ENCODE measurements around the gene DDAH2. TPM values are rescaled to one million over a fixed set of nuclear protein-coding genes. Genes with fewer than 3 reads are reported as not detected.

DDAH2 gene
- total RNA-seq, 1 donor from 2014 or later = 108 TPM

DNA sequence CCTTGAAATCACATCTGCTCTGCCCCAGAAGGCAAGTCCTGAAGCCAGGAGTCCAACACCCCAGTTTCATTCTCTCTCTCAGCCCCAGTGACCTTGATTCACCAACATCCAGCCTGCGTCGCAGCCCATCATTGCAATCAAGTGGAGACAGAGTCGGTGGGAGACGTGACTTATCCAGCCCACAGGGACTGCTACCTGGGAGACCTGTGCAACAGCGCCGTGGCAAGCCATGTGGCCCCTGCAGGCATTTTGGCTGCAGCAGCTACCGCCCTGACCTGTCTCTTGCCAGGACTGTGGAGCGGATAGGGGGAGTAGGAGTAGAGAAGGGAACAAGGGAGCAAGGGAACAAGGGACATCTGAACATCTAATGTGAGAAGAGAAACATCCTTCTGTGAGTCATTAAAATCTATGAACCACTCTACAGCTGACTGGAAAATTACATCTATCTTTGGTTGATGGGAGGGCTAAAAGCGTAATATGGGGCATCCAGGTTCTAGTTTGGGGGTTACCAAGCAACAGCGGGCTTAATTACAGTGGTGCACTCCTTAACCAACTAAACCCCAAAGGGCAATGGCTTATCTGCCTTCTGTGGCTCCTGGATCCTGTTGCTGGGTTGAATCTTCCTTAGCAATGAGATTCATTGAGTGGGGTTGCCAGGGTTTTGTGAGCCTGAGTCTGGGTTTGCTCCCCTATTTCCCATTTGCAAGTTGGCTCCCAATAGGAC is 11.4 kb downstream of the DDAH2 start:
- Histone ChIP-seq H3K27me3 (no peaks in the 10 kb centered on the region), H3K27ac (peak overlapping the region; percentile 71), H3K4me3 (no peak overlapping the region), H3K9me3 (no peaks in the 10 kb centered on the region), H3K36me3 (no peaks in the 10 kb centered on the region), H3K4me1 (peaks cover 14% of the 10 kb centered on the region)
- TF ChIP-seq POLR2A (IDR thresholded peaks at IDR 0.05) = no peak
- TF ChIP-seq POLR2AphosphoS5 (IDR thresholded peaks at IDR 0.05; ENCODE audit: insufficient read depth in 1 of 2, low read depth in 1 of 2) = no peak
- TF ChIP-seq, protein P1, sequence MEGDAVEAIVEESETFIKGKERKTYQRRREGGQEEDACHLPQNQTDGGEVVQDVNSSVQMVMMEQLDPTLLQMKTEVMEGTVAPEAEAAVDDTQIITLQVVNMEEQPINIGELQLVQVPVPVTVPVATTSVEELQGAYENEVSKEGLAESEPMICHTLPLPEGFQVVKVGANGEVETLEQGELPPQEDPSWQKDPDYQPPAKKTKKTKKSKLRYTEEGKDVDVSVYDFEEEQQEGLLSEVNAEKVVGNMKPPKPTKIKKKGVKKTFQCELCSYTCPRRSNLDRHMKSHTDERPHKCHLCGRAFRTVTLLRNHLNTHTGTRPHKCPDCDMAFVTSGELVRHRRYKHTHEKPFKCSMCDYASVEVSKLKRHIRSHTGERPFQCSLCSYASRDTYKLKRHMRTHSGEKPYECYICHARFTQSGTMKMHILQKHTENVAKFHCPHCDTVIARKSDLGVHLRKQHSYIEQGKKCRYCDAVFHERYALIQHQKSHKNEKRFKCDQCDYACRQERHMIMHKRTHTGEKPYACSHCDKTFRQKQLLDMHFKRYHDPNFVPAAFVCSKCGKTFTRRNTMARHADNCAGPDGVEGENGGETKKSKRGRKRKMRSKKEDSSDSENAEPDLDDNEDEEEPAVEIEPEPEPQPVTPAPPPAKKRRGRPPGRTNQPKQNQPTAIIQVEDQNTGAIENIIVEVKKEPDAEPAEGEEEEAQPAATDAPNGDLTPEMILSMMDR (IDR thresholded peaks at IDR 0.05) = no peak
- intact Hi-C loops (cut with DNase I) = no loop called here
- no peak for DNase-seq (ENCODE audit: extremely low spot score in 2 of 2)

- Histone ChIP-seq H3K4me1 (peaks cover 21% of the 10 kb centered on the region), H3K36me3 (no peaks in the 10 kb centered on the region), H3K9me3 (no peaks in the 10 kb centered on the region), H3K27ac (peak within 1 kb of the TSS; percentile 43), H3K27me3 (no peaks in the 10 kb centered on the region), H3K4me3 (no peak within 1 kb of the TSS)
- DNase-seq (ENCODE audit: extremely low spot score in 2 of 2) = no peak
- intact Hi-C loops (cut with DNase I) = no loop called here
- TF ChIP-seq POLR2AphosphoS5 (IDR thresholded peaks at IDR 0.05; ENCODE audit: insufficient read depth in 1 of 2, low read depth in 1 of 2) = no peak
- no peak for TF ChIP-seq POLR2A (IDR thresholded peaks at IDR 0.05)
- TF ChIP-seq, protein P1 (IDR thresholded peaks at IDR 0.05) = no peak
Observed at GRCh38 chr6:31715022-31715958, 13.8 kb downstream of the DDAH2 start, which contains the start of gene LY6G6D. Gene LY6G6D, plus strand, starts transcription at chr6:31715348. Its CDS starts 8 bp downstream, at chr6:31715356.

GRCh38 chr6:31713991-31714684 is 15.0 kb downstream of the DDAH2 start:
- Histone ChIP-seq H3K4me1 (peaks cover 21% of the 10 kb centered on the region), H3K4me3 (no peak overlapping the region), H3K27me3 (no peaks in the 10 kb centered on the region), H3K27ac (peak overlapping the region; percentile 22), H3K36me3 (no peaks in the 10 kb centered on the region), H3K9me3 (no peaks in the 10 kb centered on the region)
- DNase-seq (ENCODE audit: extremely low spot score in 2 of 2) = no peak
- intact Hi-C loops (cut with DNase I) = no loop called here
- TF ChIP-seq POLR2AphosphoS5 (IDR thresholded peaks at IDR 0.05; ENCODE audit: insufficient read depth in 1 of 2, low read depth in 1 of 2) (no peak), POLR2A (IDR thresholded peaks at IDR 0.05) (no peak)
- TF ChIP-seq, protein P1 (IDR thresholded peaks at IDR 0.05) = no peak

GRCh38 chr6:31713465-31713864 is 15.6 kb downstream of the DDAH2 start:
- H3K27me3 ChIP-seq = no peaks in the 10 kb centered on the region
- intact Hi-C loops (cut with DNase I) = no loop called here
- no peaks in the 10 kb centered on the region for H3K36me3 ChIP-seq
- H3K4me3 ChIP-seq = no peak overlapping the region
- peaks cover 14% of the 10 kb centered on the region for H3K4me1 ChIP-seq
- TF ChIP-seq POLR2AphosphoS5 (IDR thresholded peaks at IDR 0.05; ENCODE audit: insufficient read depth in 1 of 2, low read depth in 1 of 2) (no peak), POLR2A (IDR thresholded peaks at IDR 0.05) (no peak)
- TF ChIP-seq, protein P1 (IDR thresholded peaks at IDR 0.05) = no peak
- H3K27ac ChIP-seq = no peak overlapping the region
- no peaks in the 10 kb centered on the region for H3K9me3 ChIP-seq
- no peak for DNase-seq (ENCODE audit: extremely low spot score in 2 of 2)

Data from vagina (tissue), 2 donors.